ENCODE results near the gene PTPRM.
"Not testable (repeated sequence)": the region's sequence is repeated elsewhere in the genome, so short reads cannot be mapped to it uniquely, and the experiment has no call there.

The PTPRM gene

GRCh38 chr18:8018701-8019331 is 451.7 kb downstream of the PTPRM start:
- no peak for DNase-seq

GRCh38 chr18:8019600-8019999 is 452.5 kb downstream of the PTPRM start:
- no peak for DNase-seq

DNA sequence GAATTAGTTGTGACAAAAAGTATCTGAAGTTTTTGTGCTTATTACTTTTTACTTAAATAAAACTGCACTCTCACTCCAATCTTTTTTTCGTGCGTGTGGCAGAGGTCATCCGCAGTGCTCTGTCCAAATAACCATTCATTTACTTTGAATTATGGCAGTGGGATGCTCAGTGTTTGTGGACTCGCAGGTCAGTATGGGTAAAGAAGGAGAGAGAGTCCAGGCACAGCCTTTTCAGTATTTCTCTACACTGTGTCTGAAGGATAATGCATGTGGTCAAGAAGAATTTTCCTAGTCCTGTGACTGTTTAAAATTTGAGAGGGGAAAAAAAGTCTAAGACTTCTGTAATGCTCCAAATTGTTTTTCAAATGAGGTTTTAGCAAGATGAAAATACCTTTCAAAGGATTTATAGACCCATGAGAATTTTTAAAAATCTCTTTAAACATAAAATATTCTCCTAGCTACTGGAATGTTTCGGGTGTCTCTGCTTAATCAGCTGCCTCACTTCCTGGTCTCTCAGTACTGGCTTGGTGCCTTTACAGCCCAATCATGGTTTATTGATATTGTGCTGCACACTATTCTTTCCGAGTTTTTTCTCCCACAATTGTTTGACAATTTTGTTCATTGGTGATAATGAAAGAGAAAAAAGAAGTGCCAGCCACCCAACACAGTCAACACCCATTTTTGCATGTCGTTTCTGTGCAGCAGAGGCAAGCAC is 453.2 kb downstream of the PTPRM start:
- DNase-seq: no peak

- DNase-seq: no peak
These were observed 461.9 kb downstream of the PTPRM start for GRCh38 chr18:8029061-8029460.

- DNase-seq: no peak
These were observed 462.6 kb downstream of the PTPRM start for GRCh38 chr18:8029731-8030130.

DNA sequence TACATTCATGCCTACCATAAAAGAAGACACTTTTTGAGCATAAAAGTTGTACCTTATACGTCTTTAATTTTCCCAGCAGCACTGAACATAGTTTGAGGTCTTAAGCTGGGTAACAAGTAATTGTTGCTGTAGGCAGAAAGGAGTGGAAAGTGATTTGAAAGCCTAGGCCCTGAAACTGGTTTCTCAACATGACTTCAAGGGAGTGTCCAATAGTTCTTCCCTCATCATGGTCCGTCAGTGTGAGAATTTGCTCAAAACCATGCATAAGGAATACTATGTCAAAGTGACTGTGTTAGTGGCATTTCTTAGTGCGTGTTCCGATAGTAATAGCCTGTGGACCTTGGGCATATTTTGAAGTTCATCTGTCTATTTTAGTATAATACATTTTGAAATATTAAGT is 463.1 kb downstream of the PTPRM start:
- DNase-seq: no peak

GRCh38 chr18:8031496-8031895 is 464.4 kb downstream of the PTPRM start:
- DNase-seq: no peak

DNA sequence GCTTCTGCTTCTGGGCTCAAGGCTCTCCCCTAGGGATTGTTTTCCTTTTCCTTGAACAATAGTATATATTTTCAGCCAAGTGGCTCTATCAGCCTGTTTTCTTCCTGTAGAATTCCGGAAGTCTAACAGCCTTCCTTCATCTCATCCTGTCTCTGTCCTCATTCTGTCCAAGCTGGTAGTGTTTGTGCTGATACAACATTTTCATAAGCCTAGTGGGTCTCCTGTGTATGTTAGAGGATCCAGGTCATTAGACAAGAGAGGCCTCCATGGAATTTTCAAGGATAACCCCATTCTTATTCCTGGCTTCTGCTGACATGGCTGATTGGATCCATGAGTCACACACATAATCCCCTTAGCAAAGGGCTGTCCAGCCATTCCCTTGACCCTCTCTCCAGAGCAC is 467.6 kb downstream of the PTPRM start:
- DNase-seq: no peak

DNA sequence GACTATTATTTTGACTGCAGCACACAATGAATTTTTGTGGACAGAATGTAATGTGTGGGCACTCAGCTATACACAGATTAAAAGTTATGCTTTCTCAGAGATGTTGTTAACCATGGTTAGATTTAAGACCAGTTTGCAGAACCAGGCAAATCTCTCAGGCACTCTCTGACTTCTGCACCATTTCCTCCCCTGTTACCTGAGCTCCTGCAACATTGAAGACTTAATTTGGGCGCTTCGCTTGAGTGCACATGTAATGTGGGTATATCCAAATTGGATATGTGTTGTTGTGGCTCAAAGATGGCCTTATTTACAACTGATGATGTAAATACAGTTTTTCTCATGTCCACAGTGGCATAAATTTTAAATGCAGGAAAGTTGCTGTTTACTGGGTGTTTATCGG is 469.4 kb downstream of the PTPRM start:
- no peak for DNase-seq

DNA sequence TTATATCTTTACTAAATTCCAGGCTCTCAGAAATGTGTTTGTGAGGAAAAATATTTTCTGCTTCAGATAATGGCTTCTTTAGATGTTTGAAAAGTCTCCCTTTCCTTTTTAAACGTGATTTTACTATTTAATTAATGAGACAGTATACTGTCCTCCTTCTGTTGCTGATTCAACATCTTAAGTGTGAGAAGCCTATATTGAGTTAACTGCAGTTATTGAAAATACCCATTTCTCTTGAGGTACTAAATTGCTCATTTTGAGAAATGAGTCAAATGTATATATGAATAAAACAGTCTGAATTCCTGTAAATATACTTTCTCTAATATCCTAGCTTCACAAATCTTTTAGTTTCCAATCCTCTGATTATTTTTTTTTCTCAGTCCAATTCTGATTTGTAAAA is 470.2 kb downstream of the PTPRM start:
- no peak for DNase-seq

- no peak for DNase-seq
These were observed 472.9 kb downstream of the PTPRM start for GRCh38 chr18:8040021-8040420.

DNA sequence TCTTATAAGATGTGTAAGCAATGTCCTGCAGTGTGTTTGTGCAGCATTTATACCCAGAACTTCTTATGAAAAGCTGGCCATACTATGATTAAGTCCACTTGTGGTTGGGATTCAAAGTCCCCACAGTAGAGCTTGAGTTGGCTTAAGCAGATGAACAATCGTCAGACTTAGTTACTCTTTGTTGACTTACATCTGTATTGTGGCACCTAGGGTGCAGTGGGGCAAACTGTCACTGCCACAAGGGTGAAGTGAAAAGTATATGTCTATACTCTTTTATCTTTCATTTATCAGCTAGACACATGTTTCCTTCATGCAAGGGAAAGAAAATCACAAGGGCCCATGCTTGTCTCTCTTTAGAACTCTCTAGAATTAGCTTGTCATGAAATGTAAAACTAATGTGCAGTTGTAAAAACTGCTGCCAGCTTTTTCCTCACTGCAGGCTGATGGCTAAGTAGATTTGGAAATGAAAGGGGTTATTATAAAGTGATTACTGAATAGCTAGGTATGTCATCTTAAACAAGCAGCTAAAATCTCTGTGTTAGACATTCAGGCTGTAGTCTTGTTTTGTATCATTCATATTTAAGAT is 474.5 kb downstream of the PTPRM start:
- no peak for DNase-seq

GRCh38 chr18:8044004-8044403 is 476.9 kb downstream of the PTPRM start:
- DNase-seq: no peak

- no peak for DNase-seq
These were observed 478.2 kb downstream of the PTPRM start for GRCh38 chr18:8045160-8045883.

- DNase-seq: peak; percentile 33
These were observed 478.8 kb downstream of the PTPRM start for GRCh38 chr18:8045884-8046281.

- DNase-seq: no peak
These were observed 479.3 kb downstream of the PTPRM start for GRCh38 chr18:8046441-8046840.

DNA sequence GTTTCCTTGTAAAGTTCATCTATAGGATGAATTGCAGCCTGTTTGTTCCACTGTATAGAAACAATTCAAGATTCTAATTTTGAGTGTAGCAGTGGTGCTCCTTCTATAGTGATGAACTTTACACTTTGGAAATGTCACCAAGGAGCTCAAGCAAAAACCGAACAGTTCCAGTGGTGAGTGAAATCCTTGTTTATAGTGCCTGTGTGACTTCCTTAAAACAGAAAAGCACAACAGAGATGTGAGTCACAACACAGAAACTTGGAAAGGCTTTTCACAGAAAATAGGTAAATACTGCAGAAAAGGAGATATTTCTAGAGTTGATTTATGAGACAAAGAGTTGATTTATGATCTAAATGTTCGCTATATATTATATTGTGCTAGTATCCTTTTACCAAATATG is 482.0 kb downstream of the PTPRM start:
- DNase-seq: no peak

- no peak for DNase-seq
These were observed 483.7 kb downstream of the PTPRM start for GRCh38 chr18:8050616-8051329.

- no peak for DNase-seq
These were observed 484.3 kb downstream of the PTPRM start for GRCh38 chr18:8051453-8051852.

- no peak for DNase-seq
These were observed 485.2 kb downstream of the PTPRM start for GRCh38 chr18:8052237-8052701.

GRCh38 chr18:8056723-8057122 is 489.6 kb downstream of the PTPRM start:
- no peak for DNase-seq

DNA sequence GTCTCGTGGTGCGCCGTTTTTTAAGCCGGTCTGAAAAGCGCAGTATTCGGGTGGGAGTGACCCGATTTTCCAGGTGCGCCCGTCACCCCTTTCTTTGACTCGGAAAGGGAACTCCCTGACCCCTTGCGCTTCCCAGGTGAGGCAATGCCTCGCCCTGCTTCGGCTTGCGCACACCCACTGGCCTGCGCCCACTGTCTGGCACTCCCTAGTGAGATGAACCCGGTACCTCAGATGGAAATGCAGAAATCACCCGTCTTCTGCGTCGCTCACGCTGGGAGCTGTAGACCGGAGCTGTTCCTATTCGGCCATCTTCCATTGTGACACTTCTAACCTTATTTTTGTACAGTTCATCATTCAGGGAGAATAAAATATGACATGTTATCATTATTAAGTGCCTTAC is 496.0 kb downstream of the PTPRM start:
- not testable (repeated sequence) for DNase-seq

DNA sequence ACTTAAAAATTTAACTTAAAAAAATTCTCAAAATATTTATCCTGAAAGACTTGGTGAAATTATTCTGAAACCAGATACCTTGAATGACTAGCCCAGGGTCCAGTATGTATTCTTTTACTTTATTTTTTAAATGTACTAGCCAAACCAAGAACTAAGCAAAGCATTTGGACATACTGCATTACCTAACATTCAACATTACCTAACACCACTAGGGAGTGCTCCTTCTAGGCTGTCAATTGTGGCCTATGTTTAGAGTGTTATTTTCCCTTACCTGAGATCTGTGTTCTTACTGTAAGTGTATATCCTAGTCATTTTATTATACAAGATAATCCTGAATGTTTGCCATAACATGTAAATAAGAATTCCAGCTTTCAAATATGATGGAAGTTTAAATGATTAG is 496.6 kb downstream of the PTPRM start:
- no peak for DNase-seq
